Peyer's patch (tissue), 4 donors: ENCODE measurements around the gene BCAS3.

ENCODE experiments used
- CTCF ChIP-seq, 6 experiments: fragments of 450-650 bp in 4 of 6; fragments of 200-600 bp in 2 of 6; sonication (generic) in 1 of 6; IDR thresholded peaks; one replicate each; pipeline ENCODE4 v1.5.1; 2017 to 2019; ENCODE audit warnings: antibody characterized with exemption in 6 of 6, mild to moderate bottlenecking in 3 of 6, moderate library complexity in 1 of 6
- POLR2A ChIP-seq, 2 donors: fragments of 450-650 bp; IDR thresholded peaks; one replicate each; pipeline ENCODE4 v1.5.1; 2017; ENCODE audit warnings: antibody characterized with exemption in 2 of 2, mild to moderate bottlenecking in 2 of 2, moderate library complexity in 2 of 2

GRCh38 chr17:61306003-61306402, 628.4 kb downstream of the BCAS3 start:
- no peak for TF ChIP-seq CTCF (IDR thresholded peaks at IDR 0.05)
- no peak for TF ChIP-seq POLR2A (IDR thresholded peaks at IDR 0.05)
